Measurements from ENCODE around the gene SMARCA4.

The SMARCA4 gene

GRCh38 chr19:11111117-11111770 is 150.4 kb downstream of the SMARCA4 start:
- FAIRE-seq, result no peak
- TF ChIP-seq CTCF (IDR thresholded peaks at IDR 0.05; ENCODE audit: insufficient read depth, missing control alignments), result no peak

GRCh38 chr19:11111771-11112144 is 150.9 kb downstream of the SMARCA4 start:
- DNase-seq (ENCODE audit: insufficient read length, low spot score) (no peak), FAIRE-seq (no peak)
- TF ChIP-seq CTCF (IDR thresholded peaks at IDR 0.05; ENCODE audit: insufficient read depth, missing control alignments), result no peak

More at GRCh38 chr19:11111117-11111770, 150.4 kb downstream of the SMARCA4 start:
- no peak for DNase-seq (ENCODE audit: insufficient read length, low spot score)

Measured in D721Med (cell line).